G401 (cell line): ENCODE measurements around the gene ARG1. TPM values are rescaled to one million over a fixed set of nuclear protein-coding genes. Genes with fewer than 3 reads are reported as not detected.
"Not testable (repeated sequence)": the region's sequence is repeated elsewhere in the genome, so short reads cannot be mapped to it uniquely, and the experiment has no call there.

Experiments
- DNase-seq: peaks from one replicate; pipeline ENCODE4 v3.0.0-alpha.2; 2015; ENCODE audit warnings: low spot score
- in situ Hi-C: cut with HindIII; loops from 2 replicates; pipeline ENCODE4 v1.10.0; 2016; ENCODE audit warnings: low sequenced_read_pairs, mixed read lengths
- total RNA-seq: library from RNA; depleted of rRNA; stranded (reverse); fragments of >200 nt; shearing (Covaris generic); gene quantifications from 2 replicates; pipeline ENCODE4 v1.2.3, GENCODE V29; 2014; rRNA removed

ARG1 gene
- not detected in 2 replicates for total RNA-seq

DNA sequence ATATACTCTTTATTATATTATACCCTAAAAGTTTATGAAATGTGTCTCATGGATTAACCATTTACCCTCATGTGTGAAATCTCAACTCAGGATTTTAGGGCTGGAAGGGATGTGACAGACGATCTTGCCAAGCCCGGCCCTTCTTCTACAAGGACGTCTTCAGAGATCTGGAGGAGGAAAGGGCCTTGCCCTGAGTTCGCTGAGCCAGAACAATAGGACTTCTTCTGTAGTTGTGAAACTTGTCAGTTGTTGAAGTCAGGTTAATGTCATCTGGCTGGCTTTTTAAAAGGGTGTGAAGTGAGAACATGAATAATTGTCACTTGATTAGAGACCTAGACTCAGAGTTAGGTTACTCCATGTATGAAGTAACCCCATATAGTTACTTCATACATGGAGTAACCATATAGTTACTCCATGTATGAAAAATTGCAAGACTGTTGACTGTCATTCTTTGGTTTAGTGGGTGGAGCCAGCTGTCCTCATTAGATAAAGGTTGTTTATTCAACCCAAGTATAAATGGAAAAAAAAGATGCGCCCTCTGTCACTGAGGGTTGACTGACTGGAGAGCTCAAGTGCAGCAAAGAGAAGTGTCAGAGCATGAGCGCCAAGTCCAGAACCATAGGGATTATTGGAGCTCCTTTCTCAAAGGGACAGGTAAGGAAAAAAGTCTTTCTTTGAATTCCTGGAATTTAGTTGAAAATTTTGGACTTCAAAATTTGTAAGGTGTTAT is at the start of gene ARG1:
Gene ARG1 (plus strand): TSS at position 541 of the 730 bp plus-strand sequence. CDS start 57 bp downstream, at position 598.
- DNase-seq, result no peak
- in situ Hi-C loops, result no loop called here

DNA sequence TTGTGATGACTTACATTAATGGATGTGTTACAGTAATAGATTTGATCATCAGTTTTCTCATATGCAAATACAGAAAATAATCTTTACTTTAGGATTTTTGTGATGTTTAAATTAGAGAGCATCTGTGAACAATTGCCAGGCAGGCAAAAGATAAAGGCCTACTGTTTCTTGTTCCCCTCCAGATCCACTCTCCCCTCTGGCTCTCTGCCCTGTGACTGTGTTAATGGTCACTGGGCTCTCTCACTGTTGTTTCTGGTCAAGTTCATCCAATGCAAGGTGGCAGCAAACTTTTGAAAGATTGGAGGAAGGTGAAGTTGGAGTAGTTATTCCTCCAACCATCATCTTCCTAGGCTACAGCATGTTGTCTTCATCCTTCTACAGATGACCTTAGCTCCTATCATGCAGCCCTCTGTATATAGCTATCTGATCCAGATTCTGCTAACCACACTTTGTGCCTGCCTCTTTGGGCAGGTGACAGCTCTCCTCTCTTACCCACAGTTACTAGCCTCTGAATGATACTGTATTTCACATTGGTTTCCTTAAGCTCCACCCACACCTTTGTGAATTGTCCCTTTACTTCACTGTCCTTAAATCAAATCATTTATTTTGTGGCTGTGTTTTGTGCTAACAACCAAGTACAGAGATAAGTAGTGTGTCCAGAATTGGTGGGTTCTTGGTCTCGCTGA is 48.9 kb upstream of the ARG1 start:
- in situ Hi-C loops, result no loop called here
- no peak for DNase-seq

DNA sequence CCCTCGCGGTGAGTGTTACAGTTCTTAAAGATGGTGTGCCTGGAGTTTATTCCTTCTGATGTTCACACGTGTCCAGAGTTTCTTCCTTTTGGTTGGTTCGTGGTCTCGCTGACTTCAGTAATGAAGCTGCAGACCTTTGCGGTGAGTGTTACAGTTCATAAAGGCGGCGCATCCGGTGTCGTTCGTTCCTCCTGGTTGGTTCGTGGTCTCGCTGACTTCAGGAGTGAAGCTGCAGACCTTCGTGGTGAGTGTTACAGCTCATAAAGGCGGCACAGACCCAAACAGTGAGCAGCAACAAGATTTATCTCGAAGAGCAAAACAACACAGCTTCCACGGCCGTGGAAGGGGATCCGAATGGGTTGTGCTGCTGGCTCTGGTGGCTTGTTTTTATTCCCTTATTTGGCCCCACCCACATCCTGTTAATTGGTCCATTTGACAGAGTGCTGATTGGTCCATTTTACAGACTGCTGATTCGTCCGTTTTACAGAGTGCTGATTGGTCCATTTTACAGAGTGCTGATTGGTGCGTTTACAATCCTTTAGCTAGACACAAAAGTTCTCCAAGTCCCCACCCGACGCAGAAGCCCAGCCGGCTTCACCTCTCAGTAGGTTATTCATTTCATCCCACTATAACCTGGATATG is 48.2 kb upstream of the ARG1 start:
- in situ Hi-C loops, result no loop called here

DNA sequence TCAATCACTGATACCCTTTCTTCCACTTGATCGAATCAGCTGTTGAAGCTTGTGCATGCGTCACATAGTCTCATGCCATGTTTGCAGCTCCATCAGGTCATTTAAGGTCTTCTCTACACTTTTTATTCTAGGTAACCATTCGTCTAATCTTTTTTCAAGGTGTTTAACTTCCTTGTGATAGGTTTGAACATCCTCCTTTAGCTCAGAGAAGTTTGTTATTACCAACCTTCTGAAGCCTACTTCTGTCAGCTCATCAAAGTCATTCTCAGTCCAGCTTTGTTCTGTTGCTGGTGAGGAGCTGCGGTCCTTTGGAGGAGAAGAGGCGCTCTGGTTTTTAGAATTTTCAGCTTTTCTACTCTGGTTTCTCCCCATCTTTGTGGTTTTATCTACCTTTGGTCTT is 42.1 kb upstream of the ARG1 start:
- DNase-seq, in situ Hi-C loops: not testable (repeated sequence)

More for the DNA sequence above, 48.2 kb upstream of the ARG1 start:
- no peak for DNase-seq

DNA sequence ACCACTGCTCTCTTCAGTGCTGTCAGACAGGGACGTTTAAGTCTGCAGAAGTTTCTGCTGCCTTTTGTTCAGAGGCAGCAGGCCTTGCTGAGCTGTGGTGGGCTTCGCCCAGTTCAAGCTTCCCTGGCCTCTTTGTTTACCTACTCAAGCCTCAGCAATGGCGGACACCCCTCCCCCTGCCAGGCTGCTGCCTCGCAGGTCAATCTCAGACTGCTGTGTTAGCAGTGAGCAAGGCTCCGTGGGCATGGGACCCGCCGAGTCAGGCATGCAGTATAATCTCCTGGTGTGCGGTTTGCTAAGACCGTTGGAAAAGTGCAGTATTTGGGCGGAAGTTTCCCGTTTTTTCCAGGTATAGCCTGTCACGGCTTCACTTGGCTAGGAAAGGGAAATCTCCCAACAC is 41.3 kb upstream of the ARG1 start:
- DNase-seq, in situ Hi-C loops: not testable (repeated sequence)

DNA sequence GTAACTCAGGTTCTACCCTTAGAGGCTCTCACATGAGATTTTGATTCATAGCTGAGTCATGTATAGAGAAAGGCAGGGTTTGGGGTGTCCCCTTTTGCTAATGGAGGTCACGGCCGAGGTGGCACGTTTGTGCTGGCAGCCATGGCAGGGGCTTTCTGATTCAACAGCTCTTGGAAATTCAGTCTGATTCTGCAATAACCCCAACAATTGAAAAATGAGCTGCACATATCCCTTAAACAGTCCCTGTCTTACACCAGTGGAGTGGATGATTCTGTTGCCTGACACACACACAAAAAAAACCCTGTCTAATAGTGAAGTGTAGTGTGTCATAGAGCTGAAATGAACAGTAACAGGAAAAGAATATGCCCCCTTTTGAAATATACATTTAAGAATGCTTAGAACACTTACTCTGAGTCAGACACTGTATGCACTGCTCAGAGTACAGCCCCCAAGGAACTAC is 40.4 kb upstream of the ARG1 start:
- no peak for DNase-seq
- in situ Hi-C loops, result no loop called here

DNA sequence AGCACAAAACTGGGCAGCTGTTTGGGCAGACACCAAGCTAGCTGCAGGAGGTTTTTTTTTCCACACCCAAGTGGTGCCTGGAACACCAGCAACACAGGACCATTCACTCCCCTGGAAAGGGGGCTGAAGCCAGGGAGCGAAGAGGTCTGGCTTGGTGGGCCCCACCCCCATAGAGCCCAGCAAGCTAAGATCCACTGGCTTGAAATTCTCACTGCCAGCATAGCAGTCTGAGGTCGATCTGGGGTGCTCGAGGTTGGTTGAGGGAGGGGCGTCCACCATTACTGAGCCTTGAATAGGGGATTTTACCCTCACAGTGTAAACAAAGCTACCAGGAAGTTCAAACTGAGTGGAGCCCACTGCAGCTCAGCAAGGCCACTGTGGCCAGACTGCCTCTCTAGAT is 34.4 kb upstream of the ARG1 start:
- DNase-seq, in situ Hi-C loops: not testable (repeated sequence)

DNA sequence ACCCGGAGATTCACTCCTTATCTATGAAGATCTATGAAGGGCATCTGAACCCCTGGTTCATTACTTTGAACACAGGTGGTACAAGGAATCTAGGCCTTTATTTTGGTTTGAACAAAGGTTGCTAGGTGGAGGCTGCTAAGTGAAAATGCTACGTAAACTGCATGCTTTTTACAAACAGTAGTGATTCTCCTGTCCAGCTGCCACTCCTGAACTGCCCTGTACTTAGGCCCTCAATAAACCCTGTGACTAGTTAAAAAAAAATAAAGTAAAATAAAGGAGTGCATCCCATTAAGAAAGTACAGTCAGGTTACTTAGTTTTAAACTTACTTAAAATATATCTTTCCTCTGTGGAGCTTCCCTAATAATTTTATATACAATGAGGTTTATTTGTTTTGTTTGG is 27.7 kb upstream of the ARG1 start:
- DNase-seq, result no peak
- in situ Hi-C loops, result no loop called here

DNA sequence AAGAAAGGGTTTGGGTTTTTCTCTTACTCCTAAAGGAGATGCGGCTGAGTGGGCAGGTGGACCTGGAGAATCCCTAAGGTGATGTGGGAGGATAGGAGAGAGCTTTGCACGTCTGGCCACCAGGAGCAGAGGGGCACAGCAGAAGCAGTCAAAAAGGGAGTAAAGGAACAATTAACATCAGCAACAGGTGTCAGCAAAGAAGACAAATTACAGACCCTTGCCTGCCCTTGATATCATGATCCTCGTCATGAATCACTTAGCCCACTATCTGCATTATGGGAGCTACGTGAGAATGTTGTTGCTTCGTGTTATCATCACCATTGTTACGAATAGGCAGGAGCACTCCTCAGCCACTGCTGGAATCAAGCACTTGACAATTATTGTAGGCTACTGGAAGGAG is 25.5 kb upstream of the ARG1 start:
- in situ Hi-C loops, result no loop called here
- no peak for DNase-seq

DNA sequence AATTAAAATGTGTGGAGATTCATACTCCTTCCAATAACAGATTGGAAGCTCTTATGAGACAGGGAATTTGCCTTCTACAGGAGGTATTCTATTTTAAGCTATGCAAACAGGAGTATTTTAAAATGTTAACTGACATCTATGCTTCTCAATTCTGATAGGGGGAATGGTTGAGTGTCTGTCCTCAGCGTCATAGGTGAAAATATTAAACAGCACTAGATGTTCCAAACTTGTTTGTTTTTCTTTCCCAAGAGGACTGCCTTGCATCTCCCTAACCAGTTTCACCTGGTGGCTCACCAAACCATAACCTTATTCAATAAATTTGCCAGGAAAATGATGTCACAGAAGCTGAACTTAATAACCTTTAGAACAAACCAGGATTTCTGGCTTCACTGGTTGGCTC is 24.6 kb upstream of the ARG1 start:
- in situ Hi-C loops, result no loop called here
- DNase-seq, result no peak

DNA sequence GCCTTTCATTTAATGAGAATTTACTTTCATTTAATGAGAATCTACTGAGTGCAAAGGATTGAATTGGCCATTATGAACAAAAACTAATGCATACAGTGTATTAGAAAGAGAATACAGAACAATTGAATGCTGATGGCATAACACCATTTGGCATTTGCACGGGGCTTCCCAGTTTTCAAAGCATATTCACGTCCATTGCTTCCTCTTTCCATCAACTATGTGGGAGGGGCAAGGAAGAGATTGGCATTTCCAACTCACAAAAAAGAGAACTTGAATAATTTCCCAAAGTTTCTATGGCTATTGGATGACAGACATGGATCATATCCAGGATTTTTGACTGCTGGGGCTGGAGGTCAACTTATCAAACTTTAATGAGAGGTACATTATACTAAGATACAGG is 23.2 kb upstream of the ARG1 start:
- in situ Hi-C loops, result no loop called here
- no peak for DNase-seq

DNA sequence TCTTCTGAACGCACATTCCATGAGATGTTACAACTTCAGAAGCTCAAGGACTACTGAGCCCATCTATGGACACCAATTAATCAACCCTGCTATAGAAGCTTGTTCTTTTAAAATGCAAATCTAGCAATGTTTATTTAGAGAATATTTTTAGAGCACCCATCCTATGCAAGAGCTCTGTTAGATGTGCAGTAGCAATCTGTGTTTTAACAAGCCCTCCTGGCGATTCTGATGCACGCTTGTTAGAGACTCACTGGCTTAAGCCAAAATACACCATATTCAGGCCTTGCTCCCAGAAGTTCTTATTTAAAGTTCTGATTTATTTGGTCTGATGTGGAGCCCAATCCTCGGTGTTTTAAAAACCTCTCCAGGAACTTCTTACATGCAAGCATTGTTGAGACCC is 21.1 kb upstream of the ARG1 start:
- in situ Hi-C loops, result no loop called here
- no peak for DNase-seq

DNA sequence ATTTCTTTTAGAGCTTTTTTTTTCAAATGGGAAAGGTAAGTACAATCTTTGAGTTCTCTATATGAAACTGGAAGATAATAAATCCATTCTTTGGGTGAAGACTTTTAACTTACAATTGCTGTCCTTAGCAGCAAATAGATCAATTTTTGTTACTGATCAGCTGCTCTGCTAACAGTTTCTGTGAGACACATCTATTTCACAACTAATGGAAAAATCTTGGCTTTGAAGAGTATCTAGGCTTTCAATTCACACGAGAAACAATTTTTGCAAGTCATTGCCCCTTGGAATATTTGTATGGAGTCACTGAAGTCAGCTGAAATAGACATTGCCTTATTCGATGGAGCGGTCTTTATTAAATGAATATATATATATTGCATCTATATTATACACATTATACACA is 20.5 kb upstream of the ARG1 start:
- in situ Hi-C loops, result no loop called here
- no peak for DNase-seq

DNA sequence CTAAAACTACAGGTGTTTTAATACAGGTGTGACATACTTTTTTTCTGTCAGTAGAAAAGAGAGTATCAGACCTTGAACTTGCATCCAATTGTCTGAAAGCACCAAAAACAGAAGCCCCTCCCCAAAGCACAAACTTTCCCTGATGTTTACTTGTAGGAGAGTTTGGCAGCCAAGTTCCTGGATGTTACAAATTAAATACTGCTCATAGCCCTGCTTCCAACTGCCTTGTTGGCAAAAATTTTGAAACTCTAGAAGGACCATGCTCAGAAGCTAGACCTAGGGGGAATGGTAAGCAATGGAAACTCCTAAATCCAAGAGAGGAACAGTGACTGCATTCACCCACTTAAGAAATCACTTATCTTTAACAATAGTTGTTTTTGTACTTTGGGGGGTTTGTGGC is 17.0 kb upstream of the ARG1 start:
- in situ Hi-C loops, result no loop called here
- DNase-seq, result no peak

DNA sequence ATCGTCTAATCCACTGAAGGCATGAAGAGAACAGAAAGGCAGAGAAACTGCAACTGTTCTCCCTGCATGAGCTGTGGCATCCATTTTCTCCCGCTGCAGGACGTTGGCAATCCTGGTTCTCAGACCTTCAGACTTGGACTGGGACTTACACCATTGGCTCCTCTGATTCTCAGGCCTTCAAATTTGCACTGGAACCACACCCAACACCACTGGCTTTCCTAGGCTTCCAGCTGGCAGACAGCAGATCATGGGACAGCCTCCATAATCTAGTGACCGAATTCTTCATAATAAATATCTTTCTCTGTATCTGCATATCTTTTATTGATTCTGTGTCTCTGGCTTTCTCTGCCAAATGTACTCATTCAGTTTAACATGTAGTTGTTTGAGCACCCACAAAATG is 14.1 kb upstream of the ARG1 start:
- DNase-seq, result no peak
- in situ Hi-C loops, result no loop called here

DNA sequence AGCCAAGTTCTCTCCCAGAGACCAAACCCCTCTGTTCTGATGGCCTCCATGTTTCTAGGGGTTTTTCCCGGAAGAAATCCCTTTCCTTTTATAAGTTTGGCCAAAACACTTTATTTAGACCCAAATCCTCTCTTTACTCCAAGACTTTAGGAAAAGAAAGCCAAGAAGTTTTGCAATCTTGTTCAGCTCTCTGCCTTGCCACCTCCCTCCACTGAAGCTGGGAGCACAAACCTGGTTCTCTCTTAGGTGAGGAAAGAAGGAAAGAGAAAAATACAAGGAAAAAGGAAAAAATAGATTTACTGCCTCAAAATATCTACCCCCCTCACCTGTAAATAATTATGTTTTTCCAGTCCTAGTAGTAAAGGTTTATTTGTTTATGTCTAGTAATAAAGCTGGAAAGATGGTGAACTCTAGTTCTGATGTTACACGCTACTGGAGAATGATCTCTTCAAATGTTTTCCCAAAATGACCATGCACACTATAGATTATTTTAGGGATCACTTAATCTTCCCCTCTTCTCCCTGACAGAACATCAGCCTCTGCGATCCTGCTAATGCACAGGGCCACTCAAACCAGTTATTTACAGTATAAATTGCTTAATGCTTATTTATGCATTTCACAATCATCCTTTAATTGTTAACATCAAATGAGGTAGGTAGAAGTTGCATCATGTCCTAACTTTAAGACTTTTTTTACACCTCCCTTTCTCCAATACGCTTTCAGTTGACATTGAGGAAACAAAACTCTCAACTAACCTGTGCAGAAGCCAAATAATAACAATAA is 10.9 kb upstream of the ARG1 start:
- in situ Hi-C loops, result no loop called here
- DNase-seq, result no peak

DNA sequence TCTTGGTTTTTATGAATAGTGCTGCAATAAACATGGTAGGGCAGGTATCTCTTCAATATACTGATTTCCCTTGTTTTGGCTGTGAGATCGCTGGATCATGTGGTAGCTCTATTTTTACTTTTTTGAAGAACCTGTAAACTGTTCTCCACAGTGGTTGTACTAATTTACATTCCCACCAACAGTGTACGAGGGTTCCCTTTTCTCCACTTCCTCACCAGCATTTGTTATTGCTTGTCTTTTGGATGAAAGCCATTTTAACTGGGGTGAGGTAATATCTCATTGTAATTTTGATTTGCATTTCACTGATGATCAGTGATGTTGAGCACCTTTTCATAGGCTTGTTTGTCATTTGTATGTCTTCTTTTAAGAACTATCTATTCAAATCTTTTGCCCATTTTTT is 8.0 kb upstream of the ARG1 start:
- in situ Hi-C loops, result no loop called here

DNA sequence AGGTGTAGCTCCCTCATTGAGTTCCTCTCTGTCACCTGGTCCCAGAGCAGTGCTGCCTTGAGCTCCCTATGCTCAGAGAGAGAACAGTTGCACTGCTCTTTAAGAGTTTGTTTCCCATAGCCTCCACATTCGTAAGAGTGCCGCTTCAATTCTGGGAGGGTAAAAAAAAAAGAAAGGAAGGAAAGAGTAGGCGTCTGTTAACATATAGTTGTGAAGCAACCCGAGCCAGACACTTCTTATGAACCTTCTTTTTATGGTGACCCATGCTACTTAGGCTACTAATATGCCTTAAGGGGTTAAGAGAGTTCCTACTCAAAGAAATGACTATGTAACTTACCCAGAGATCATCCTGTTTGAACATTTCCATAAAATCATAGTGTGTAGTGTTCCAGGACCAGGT is 4.3 kb upstream of the ARG1 start:
- in situ Hi-C loops, result no loop called here
- no peak for DNase-seq

More for the DNA sequence above, 8.0 kb upstream of the ARG1 start:
- no peak for DNase-seq

DNA sequence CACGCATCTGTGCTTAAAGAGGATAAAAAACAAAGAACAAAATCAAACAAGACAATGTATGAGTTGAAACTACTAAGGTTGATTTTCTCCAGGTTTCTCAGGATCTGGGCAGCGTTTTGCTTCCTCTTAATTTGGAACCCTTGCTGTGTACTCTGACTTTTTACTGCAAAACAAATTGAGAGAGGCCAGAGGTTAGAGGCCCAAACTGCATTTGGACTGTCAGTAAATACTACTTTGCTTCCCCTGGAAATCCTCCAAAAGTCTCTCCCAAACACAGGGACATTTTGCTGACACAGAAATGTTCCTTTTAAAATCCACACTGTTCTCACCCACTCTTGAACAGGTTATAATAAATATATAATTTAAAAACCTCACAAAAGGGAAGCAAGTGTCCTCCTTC is 1.1 kb downstream of the ARG1 start:
- in situ Hi-C loops, result no loop called here
- no peak for DNase-seq

DNA sequence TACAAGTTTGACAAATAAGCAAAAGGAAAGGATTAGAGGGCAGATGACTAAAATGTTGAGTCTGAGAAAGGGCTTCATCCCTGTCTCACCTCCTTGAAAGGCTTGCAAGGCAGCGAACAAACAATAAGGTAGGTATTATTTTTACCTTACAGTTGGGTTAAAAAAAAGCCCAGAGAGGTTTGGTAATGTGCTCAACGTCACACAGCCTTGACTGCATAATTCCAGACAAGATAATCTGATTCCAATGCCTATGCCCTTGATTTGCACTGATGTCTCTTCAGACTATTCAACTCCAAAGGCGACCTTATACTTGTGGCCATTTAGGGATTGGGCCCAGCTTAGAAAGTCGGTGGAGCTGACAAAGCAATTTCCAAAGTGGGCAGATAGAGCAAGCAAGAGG is 1.7 kb downstream of the ARG1 start:
- in situ Hi-C loops, result no loop called here
- no peak for DNase-seq
